OCI-LY7 (cell line): ENCODE results near the gene LDHAL6B. TPM values are rescaled to one million over a fixed set of nuclear protein-coding genes. Genes with fewer than 3 reads are reported as not detected.
A peak's percentile ranks its signal among the peaks of the same experiment; 100 is the strongest.
"Not testable (repeated sequence)": the region's sequence is repeated elsewhere in the genome, so short reads cannot be mapped to it uniquely, and the experiment has no call there.

Experiments used
- BruUV-seq: library from RNA; stranded (reverse); fragments of 400-500 nt; replicated peaks from 2 replicates; lab custom pipeline; 2021; lab: Mats Ljungman, UMichigan
- CTCF ChIA-PET: fragments of 300-600 bp; sonication (Branson Sonifier 250); formaldehyde crosslinking; loops from one replicate; lab custom pipeline; 2022; ENCODE audit warnings: antibody characterized with exemption; ENCODE audit not compliant: unreplicated experiment; lab: Charles Lee
- POLR2A ChIA-PET: fragments of 300-600 bp; sonication (Branson Sonifier 250); formaldehyde crosslinking; loops from one replicate; lab custom pipeline; 2022; ENCODE audit warnings: antibody characterized with exemption; lab: Charles Lee
- DNase-seq: peaks from one replicate; pipeline ENCODE4 v3.0.0-alpha.2; 2015; ENCODE audit warnings: low spot score
- H2AFZ ChIP-seq: fragments of 200-600 bp; sonication (generic), shearing (Covaris generic); 2 replicates; pipeline ENCODE4 v1.6.1; 2014; ENCODE audit warnings: mild to moderate bottlenecking, antibody characterized with exemption, low read length, moderate library complexity
- H3K27ac ChIP-seq: fragments of 200-600 bp; sonication (generic); 2 replicates; pipeline ENCODE4 v1.5.1; 2014; ENCODE audit warnings: mixed run types, low read depth, mild to moderate bottlenecking, moderate library complexity, low read length, inconsistent platforms; ENCODE audit not compliant: poor library complexity, severe bottlenecking
- H3K36me3 ChIP-seq: fragments of 200-600 bp; sonication (generic); 2 replicates; pipeline ENCODE4 v1.6.1; 2014; ENCODE audit warnings: mild to moderate bottlenecking, antibody characterized with exemption, low read length, moderate library complexity, mixed read lengths; ENCODE audit not compliant: insufficient read depth
- H3K4me1 ChIP-seq: fragments of 200-600 bp; sonication (generic); 2 replicates; pipeline ENCODE4 v1.5.1; 2014; ENCODE audit warnings: mild to moderate bottlenecking, low read length; ENCODE audit not compliant: insufficient read depth, poor library complexity, severe bottlenecking
- H3K4me2 ChIP-seq: fragments of 200-600 bp; sonication (generic); 2 replicates; pipeline ENCODE4 v1.6.1; 2014; ENCODE audit warnings: mild to moderate bottlenecking, low read length
- H3K4me3 ChIP-seq: fragments of 200-600 bp; sonication (generic); 2 replicates; pipeline ENCODE4 v1.5.1; 2014; ENCODE audit warnings: mild to moderate bottlenecking, low read depth, low read length; ENCODE audit not compliant: poor library complexity, severe bottlenecking
- H3K79me2 ChIP-seq: fragments of 200-600 bp; sonication (generic); 2 replicates; pipeline ENCODE4 v1.6.1; 2016; ENCODE audit warnings: low read depth, mild to moderate bottlenecking, low read length, moderate library complexity, mixed read lengths; ENCODE audit not compliant: insufficient read depth
- H3K9me2 ChIP-seq: fragments of 200-600 bp; sonication (generic); 2 replicates; pipeline ENCODE4 v1.6.1; 2016; ENCODE audit warnings: mild to moderate bottlenecking, low read length, mixed read lengths; ENCODE audit not compliant: insufficient read depth
- H3K9me3 ChIP-seq: fragments of 200-600 bp; sonication (generic); 2 replicates; pipeline ENCODE4 v1.6.1; 2014; ENCODE audit warnings: mild to moderate bottlenecking, mixed run types, low read length, mixed read lengths
- H4K20me1 ChIP-seq: fragments of 200-600 bp; sonication (generic); 2 replicates; pipeline ENCODE4 v1.6.1; 2014; ENCODE audit warnings: mild to moderate bottlenecking, antibody characterized with exemption, low read length, moderate library complexity, mixed read lengths; ENCODE audit not compliant: insufficient read depth
- CTCF ChIP-seq: fragments of 200-600 bp; sonication (generic); conservative IDR thresholded peaks from 2 replicates; pipeline ENCODE4 v1.5.1; 2014; ENCODE audit warnings: mild to moderate bottlenecking, antibody characterized with exemption, low read length, moderate library complexity, mixed read lengths
- EZH2phosphoT487 ChIP-seq: fragments of 200-600 bp; sonication (generic); IDR thresholded peaks from 2 replicates; pipeline ENCODE4 v1.6.1; 2018; ENCODE audit warnings: low read depth, borderline replicate concordance, mild to moderate bottlenecking, mixed run types, antibody characterized with exemption, low read length, moderate library complexity, mixed read lengths
- intact Hi-C: fragments of 100-400 bp; cut with micrococcal nuclease; formaldehyde crosslinking; loops from one replicate; pipeline ENCODE4 v1.10.0; 2022; ENCODE audit not compliant: unreplicated experiment
- total RNA-seq, 2 experiments: library from RNA; depleted of rRNA in 1 of 2; stranded (reverse); fragments of >200 nt in 1 of 2; shearing (Covaris generic) in 1 of 2; gene quantifications; 2 replicates each; pipeline ENCODE4 v1.2.3, GENCODE V29; 2014 to 2022

Gene LDHAL6B
- total RNA-seq, 2 experiments from 2014 or later: 0.09 TPM; not detected in 1

DNA sequence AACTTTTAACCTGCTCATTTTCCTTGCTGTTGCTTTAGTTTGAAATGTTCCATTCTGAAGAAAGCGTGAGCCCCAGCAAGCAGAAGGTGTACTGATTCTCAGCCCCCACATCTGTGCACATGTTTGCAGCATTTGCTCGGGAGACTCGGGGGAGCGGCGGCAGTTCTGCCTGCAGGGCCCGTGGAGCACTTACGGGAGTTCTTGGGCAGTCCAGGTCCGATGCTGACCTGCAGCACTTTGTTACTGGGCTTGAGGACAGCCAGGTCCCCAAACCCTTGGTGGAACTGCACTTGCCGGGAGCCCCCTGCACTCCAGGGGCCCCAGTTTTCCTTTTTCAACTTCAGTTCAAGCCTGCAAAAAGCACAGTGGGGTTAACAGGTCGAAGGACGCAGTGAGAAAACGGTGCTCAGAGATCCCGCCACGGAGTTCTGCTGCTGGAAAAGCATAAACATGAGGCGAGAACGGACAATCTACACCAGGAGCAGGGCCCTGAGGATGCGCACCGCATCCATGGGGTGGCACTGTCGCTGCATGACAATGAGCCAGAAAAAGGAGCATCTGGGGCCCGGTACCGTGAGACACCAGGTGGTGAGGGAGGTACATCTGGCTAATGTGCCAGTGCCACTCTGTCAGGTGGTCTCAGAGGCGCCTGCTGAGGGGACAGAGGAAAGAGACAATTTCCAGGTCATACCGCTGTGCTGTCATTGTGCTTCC lies 45.6 kb upstream of the LDHAL6B start:
- no TSS peak for BruUV-seq
- H2AFZ ChIP-seq: no peak overlapping the region
- CTCF ChIA-PET: no interaction called here
- no peak overlapping the region for H3K27ac ChIP-seq
- intact Hi-C loops: loop anchor here (2.0 kb wide), 1 partner anchor 368 kb away; no protein-coding TSS in a partner anchor
- H3K9me3 ChIP-seq: no peaks in the 10 kb centered on the region
- TF ChIP-seq EZH2phosphoT487: no peak
- TF ChIP-seq CTCF: peak; percentile 73
- no peaks in the 10 kb centered on the region for H3K9me2 ChIP-seq
- POLR2A ChIA-PET: interaction anchor here (0.7 to 0.9 kb wide), 2 partner anchors 14 to 152 kb away, joined by 3 read pairs; no protein-coding TSS in a partner anchor
- H3K36me3 ChIP-seq: no peaks in the 10 kb centered on the region
- no peaks in the 10 kb centered on the region for H3K79me2 ChIP-seq
- peak; percentile 35 for DNase-seq
- H3K4me1 ChIP-seq: peaks cover 4% of the 10 kb centered on the region
- H3K4me3 ChIP-seq: no peak overlapping the region
- H3K4me2 ChIP-seq: no peak overlapping the region
- no peaks in the 10 kb centered on the region for H4K20me1 ChIP-seq

DNA sequence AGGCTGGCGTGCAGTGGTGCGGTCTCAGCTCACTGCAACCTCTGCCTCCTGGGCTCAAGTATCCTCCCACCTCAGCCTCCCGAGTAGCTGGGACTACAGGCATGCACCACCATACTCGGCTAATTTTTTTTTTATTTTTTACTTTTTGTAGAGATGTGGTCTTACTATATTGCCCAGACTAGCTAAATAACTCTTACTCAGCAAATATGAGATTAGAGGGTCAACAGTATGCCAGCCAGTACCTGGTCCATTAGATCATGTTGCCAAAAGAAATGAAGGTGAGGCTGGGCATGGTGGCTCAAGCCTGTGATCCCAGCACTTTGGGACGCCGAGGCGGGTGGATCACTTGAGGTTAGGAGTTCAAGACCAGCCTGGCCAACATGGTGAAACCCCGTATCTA lies 44.6 kb upstream of the LDHAL6B start:
- H3K4me2 ChIP-seq, H3K4me1 ChIP-seq, H3K9me3 ChIP-seq, H3K36me3 ChIP-seq, CTCF ChIA-PET, DNase-seq, intact Hi-C loops, H3K9me2 ChIP-seq, H3K4me3 ChIP-seq, H3K79me2 ChIP-seq, H3K27ac ChIP-seq, H2AFZ ChIP-seq, H4K20me1 ChIP-seq, BruUV-seq: not testable (repeated sequence)
- POLR2A ChIA-PET: interaction anchor here (0.9 kb wide), 1 partner anchor 12 kb away, joined by 3 read pairs; no protein-coding TSS in a partner anchor

DNA sequence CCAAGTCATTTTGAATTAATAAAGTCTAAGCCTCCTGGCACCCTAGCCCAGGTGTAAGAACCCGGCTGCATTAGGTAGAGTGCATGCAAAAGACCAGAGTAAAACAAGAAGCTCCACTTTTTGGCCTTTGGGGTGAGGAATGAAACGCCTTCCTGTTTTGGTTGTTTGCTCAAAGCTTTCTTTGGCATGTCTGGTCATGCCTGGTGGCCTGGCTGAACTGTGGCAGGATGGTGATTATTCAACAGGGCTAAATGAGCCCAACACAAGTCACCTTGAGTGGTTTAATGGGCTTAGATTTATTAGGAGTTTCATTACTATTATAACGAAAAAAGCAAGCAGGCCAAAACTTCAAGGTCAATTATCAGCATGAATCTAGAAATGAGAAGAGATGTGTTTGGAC lies 40.9 kb upstream of the LDHAL6B start:
- H3K4me1 ChIP-seq: peaks cover 4% of the 10 kb centered on the region
- intact Hi-C loops: no loop called here
- no peak overlapping the region for H3K4me3 ChIP-seq
- H3K27ac ChIP-seq: no peak overlapping the region
- no peaks in the 10 kb centered on the region for H3K9me3 ChIP-seq
- DNase-seq: peak; percentile 23
- no TSS peak for BruUV-seq
- H3K36me3 ChIP-seq: no peaks in the 10 kb centered on the region
- CTCF ChIA-PET: no interaction called here
- no peaks in the 10 kb centered on the region for H3K79me2 ChIP-seq
- H4K20me1 ChIP-seq: no peaks in the 10 kb centered on the region
- no peak for TF ChIP-seq CTCF
- TF ChIP-seq EZH2phosphoT487: no peak
- POLR2A ChIA-PET: interaction anchor here (1.3 to 1.6 kb wide), 3 partner anchors 10 to 32 kb away, joined by 3 to 5 read pairs (median 4); no protein-coding TSS in a partner anchor
- no peaks in the 10 kb centered on the region for H3K9me2 ChIP-seq
- no peak overlapping the region for H3K4me2 ChIP-seq
- no peak overlapping the region for H2AFZ ChIP-seq
